Keratinocyte (primary cell): ENCODE data around the gene NF2. TPM values are rescaled to one million over a fixed set of nuclear protein-coding genes. Genes with fewer than 3 reads are reported as not detected.

Source experiments
- DNase-seq: peaks from one replicate; pipeline ENCODE4 v3.0.0-alpha.2; 2011; ENCODE audit warnings: low read depth, missing footprints, low spot score
- FAIRE-seq: peaks from 2 replicates; lab custom pipeline; 2011; peaks lifted over from hg19 to GRCh38; lab: Jason Lieb, UNC
- H2AFZ ChIP-seq: 2 replicates; pipeline ENCODE4 v1.6.0; 2012; ENCODE audit warnings: low read length, control low read depth, inconsistent platforms; ENCODE audit not compliant: control insufficient read depth
- H3K27ac ChIP-seq: 2 replicates; pipeline ENCODE4 v1.5.1; 2011; ENCODE audit warnings: low read length; ENCODE audit not compliant: control insufficient read depth, insufficient read depth
- H3K27me3 ChIP-seq: 3 replicates; pipeline ENCODE4 v1.6.0; 2011; ENCODE audit warnings: low read length; ENCODE audit not compliant: control insufficient read depth, insufficient read depth; ENCODE audit errors: extremely low read depth
- H3K36me3 ChIP-seq, 2 experiments: 2 replicates in 1 of 2; 3 replicates in 1 of 2; pipeline ENCODE4 v1.5.1; 2011; ENCODE audit warnings: low read length in 2 of 2, mild to moderate bottlenecking in 1 of 2; ENCODE audit not compliant: control insufficient read depth in 2 of 2, insufficient read depth in 2 of 2; ENCODE audit errors: extremely low read depth in 1 of 2
- H3K4me1 ChIP-seq: 3 replicates; pipeline ENCODE4 v1.5.1; 2011; ENCODE audit warnings: low read length; ENCODE audit not compliant: control insufficient read depth, insufficient read depth; ENCODE audit errors: extremely low read depth
- H3K4me2 ChIP-seq: 3 replicates; pipeline ENCODE4 v1.6.0; 2011; ENCODE audit warnings: low read depth, low read length; ENCODE audit not compliant: control insufficient read depth, insufficient read depth; ENCODE audit errors: extremely low read depth
- H3K4me3 ChIP-seq, 3 experiments: fragments of 200-600 bp in 1 of 3; sonication (generic) in 1 of 3; 2 replicates in 2 of 3; 3 replicates in 1 of 3; pipeline ENCODE4 v1.5.1; 2011 to 2016; ENCODE audit warnings: low read length in 3 of 3, mild to moderate bottlenecking in 3 of 3, control low read depth in 2 of 3, inconsistent platforms in 1 of 3, low read depth in 1 of 3, mixed read lengths in 1 of 3, mixed run types in 1 of 3, moderate library complexity in 1 of 3; ENCODE audit not compliant: control insufficient read depth in 2 of 3, insufficient read depth in 2 of 3; ENCODE audit errors: extremely low read depth in 1 of 3
- H3K79me2 ChIP-seq: 2 replicates; pipeline ENCODE4 v1.6.0; 2012; ENCODE audit warnings: low read length; ENCODE audit not compliant: control insufficient read depth, insufficient read depth
- H3K9ac ChIP-seq: 3 replicates; pipeline ENCODE4 v1.6.0; 2011; ENCODE audit warnings: low read length; ENCODE audit not compliant: control insufficient read depth, insufficient read depth; ENCODE audit errors: extremely low read depth
- H3K9me1 ChIP-seq: 3 replicates; pipeline ENCODE4 v1.6.0; 2011; ENCODE audit warnings: low read length; ENCODE audit not compliant: control insufficient read depth, insufficient read depth; ENCODE audit errors: extremely low read depth
- H3K9me3 ChIP-seq: 2 replicates; pipeline ENCODE4 v1.5.1; 2012; ENCODE audit warnings: low read depth, low read length; ENCODE audit not compliant: control insufficient read depth
- H4K20me1 ChIP-seq: 3 replicates; pipeline ENCODE4 v1.6.0; 2011; ENCODE audit warnings: low read length; ENCODE audit not compliant: control insufficient read depth, insufficient read depth; ENCODE audit errors: extremely low read depth
- EZH2 ChIP-seq: IDR thresholded peaks from one replicate; pipeline ENCODE4 v1.6.1; 2012; ENCODE audit warnings: inconsistent platforms, mild to moderate bottlenecking, low read length, moderate library complexity
- dilution Hi-C: fragments of 300-500 bp; cut with MboI; formaldehyde crosslinking; loops from one replicate; pipeline ENCODE4 v1.7.0; 2020; ENCODE audit warnings: low sequenced_read_pairs; ENCODE audit not compliant: extremely low pct_ligation_motif_present
- polyA plus RNA-seq, 5 experiments: library from polyadenylated mRNA; depleted of rRNA in 3 of 5; stranded (reverse) in 3 of 5; stranded (forward) in 1 of 5; unstranded in 1 of 5; fragments of >200 nt; gene quantifications; 1 replicate in 1 of 5; 2 replicates in 3 of 5; 3 replicates in 1 of 5; pipeline versions ENCODE4 v1.2.1 to v1.2.3, GENCODE V29; 2011 to 2012; ENCODE audit warnings: missing spikeins in 2 of 5, low read depth in 1 of 5, low replicate concordance in 1 of 5
- TF ChIP-seq, protein P1 (sequence below), 3 experiments: IDR thresholded peaks in 1 of 3; conservative IDR thresholded peaks in 1 of 3; optimal IDR thresholded peaks in 1 of 3; 2 replicates in 2 of 3; 3 replicates in 1 of 3; pipeline versions ENCODE3 to v1.5.1; 2011; ENCODE audit warnings: low read length in 3 of 3, mild to moderate bottlenecking in 3 of 3, moderate library complexity in 2 of 3, control low read depth in 1 of 3, inconsistent platforms in 1 of 3; ENCODE audit not compliant: insufficient read depth in 2 of 3; ENCODE audit errors: extremely low read depth in 1 of 3

Gene NF2
- polyA plus RNA-seq, 1 donor (not counting 4 experiments of a cell fraction or from before 2014, with no cell fraction given), result 50.2 TPM

- H3K9me1 ChIP-seq, result no peaks in the 10 kb centered on the region
- H3K79me2 ChIP-seq, result no peaks in the 10 kb centered on the region
- dilution Hi-C loops, result no loop called here
- no peak overlapping the region for H3K27ac ChIP-seq
- no peak overlapping the region for H2AFZ ChIP-seq
- TF ChIP-seq EZH2, result no peak
- TF ChIP-seq, protein P1, sequence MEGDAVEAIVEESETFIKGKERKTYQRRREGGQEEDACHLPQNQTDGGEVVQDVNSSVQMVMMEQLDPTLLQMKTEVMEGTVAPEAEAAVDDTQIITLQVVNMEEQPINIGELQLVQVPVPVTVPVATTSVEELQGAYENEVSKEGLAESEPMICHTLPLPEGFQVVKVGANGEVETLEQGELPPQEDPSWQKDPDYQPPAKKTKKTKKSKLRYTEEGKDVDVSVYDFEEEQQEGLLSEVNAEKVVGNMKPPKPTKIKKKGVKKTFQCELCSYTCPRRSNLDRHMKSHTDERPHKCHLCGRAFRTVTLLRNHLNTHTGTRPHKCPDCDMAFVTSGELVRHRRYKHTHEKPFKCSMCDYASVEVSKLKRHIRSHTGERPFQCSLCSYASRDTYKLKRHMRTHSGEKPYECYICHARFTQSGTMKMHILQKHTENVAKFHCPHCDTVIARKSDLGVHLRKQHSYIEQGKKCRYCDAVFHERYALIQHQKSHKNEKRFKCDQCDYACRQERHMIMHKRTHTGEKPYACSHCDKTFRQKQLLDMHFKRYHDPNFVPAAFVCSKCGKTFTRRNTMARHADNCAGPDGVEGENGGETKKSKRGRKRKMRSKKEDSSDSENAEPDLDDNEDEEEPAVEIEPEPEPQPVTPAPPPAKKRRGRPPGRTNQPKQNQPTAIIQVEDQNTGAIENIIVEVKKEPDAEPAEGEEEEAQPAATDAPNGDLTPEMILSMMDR (optimal IDR thresholded peaks at IDR 0.05 in 1 of 3, IDR thresholded peaks at IDR 0.05 in 1 of 3, conservative IDR thresholded peaks at IDR 0.05 in 1 of 3; ENCODE audit: extremely low read depth in 1 of 3, insufficient read depth in 2 of 3, low read length in 3 of 3), result no peak
- no peaks in the 10 kb centered on the region for H3K9me3 ChIP-seq
- peaks cover 18 to 20% of the 10 kb centered on the region in 2 experiments for H3K36me3 ChIP-seq
- H3K27me3 ChIP-seq, result no peaks in the 10 kb centered on the region
- no peaks in the 10 kb centered on the region for H3K4me1 ChIP-seq
- H3K4me2 ChIP-seq, result no peak overlapping the region
- no peaks in the 10 kb centered on the region for H4K20me1 ChIP-seq
- DNase-seq (no peak), FAIRE-seq (no peak)
- no peak overlapping the region for H3K9ac ChIP-seq
- no peak overlapping the region for H3K4me3 ChIP-seq
Observed at GRCh38 chr22:29654420-29654819, 51.0 kb downstream of the NF2 start.

DNA sequence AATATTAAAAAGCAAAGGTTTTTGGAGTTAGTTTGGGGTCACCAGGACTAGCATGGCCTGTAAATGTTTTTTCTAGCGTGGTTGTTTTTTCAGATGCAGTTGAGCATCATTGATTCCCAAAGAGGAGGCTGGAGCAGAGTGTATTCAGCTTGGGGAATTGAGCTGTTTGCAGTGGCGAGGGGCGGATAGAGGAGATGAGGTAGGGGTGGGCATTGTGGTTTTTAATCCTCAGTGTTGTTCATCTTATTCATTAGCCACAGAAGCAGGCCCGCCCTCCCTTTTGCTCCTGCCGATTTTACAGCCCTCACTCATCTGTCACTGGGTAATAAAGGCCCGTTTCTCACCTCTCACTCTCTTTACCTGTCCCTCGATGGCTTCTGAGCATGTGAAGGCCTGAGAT is 51.4 kb downstream of the NF2 start:
- H2AFZ ChIP-seq, result no peak overlapping the region
- no peak overlapping the region for H3K9ac ChIP-seq
- H3K9me3 ChIP-seq, result no peaks in the 10 kb centered on the region
- H3K4me1 ChIP-seq, result no peaks in the 10 kb centered on the region
- no peak overlapping the region for H3K4me2 ChIP-seq
- dilution Hi-C loops, result no loop called here
- TF ChIP-seq EZH2, result no peak
- TF ChIP-seq, protein P1 (optimal IDR thresholded peaks at IDR 0.05 in 1 of 3, IDR thresholded peaks at IDR 0.05 in 1 of 3, conservative IDR thresholded peaks at IDR 0.05 in 1 of 3; ENCODE audit: extremely low read depth in 1 of 3, insufficient read depth in 2 of 3, low read length in 3 of 3), result no peak
- no peak overlapping the region for H3K4me3 ChIP-seq
- H3K79me2 ChIP-seq, result no peaks in the 10 kb centered on the region
- H3K36me3 ChIP-seq, result peaks cover 18 to 21% of the 10 kb centered on the region in 2 experiments
- H3K27ac ChIP-seq, result no peak overlapping the region
- no peaks in the 10 kb centered on the region for H4K20me1 ChIP-seq
- FAIRE-seq (no peak), DNase-seq (no peak)
- no peaks in the 10 kb centered on the region for H3K9me1 ChIP-seq
- no peaks in the 10 kb centered on the region for H3K27me3 ChIP-seq
